HL-60 (cell line): ENCODE results near the gene MMP15.

Experiments used
- CTCF ChIP-seq: IDR thresholded peaks from one replicate; pipeline ENCODE4 v1.5.1; 2011; ENCODE audit warnings: low read length, control low read depth, inconsistent platforms; ENCODE audit not compliant: insufficient read depth
- REST ChIP-seq: IDR thresholded peaks from 2 replicates; pipeline ENCODE4 v1.6.1; 2012; ENCODE audit warnings: low read depth; ENCODE audit not compliant: insufficient replicate concordance
- SPI1 ChIP-seq: IDR thresholded peaks from 2 replicates; pipeline ENCODE4 v1.6.1; 2012; ENCODE audit warnings: low read depth, mild to moderate bottlenecking, borderline replicate concordance

GRCh38 chr16:57991551-57992059 is 33.9 kb upstream of the MMP15 start:
- TF ChIP-seq CTCF (no peak), REST (no peak), SPI1 (no peak)
